GM18526 (cell line): ENCODE results near the gene RAB35.

Experiments used
- POLR2A ChIP-seq: IDR thresholded peaks from 3 replicates; pipeline ENCODE4 v1.6.1; 2011; ENCODE audit not compliant: insufficient read length; ENCODE audit errors: extremely low read depth

RAB35 gene

GRCh38 chr12:120116441-120116791 is at the start of gene RAB35:
TSS of gene RAB35 (minus strand) at chr12:120116753. CDS start at chr12:120116650, 103 bp downstream.
- no peak for TF ChIP-seq POLR2A

- no peak for TF ChIP-seq POLR2A
These were observed 47.7 kb upstream of the RAB35 start for GRCh38 chr12:120164293-120164692.

- TF ChIP-seq POLR2A, result no peak
These were observed 46.2 kb upstream of the RAB35 start for GRCh38 chr12:120162763-120163162.

GRCh38 chr12:120161852-120162251 is 45.3 kb upstream of the RAB35 start:
- no peak for TF ChIP-seq POLR2A

GRCh38 chr12:120159509-120160237 is 43.1 kb upstream of the RAB35 start:
- no peak for TF ChIP-seq POLR2A

- no peak for TF ChIP-seq POLR2A
These were observed 41.8 kb upstream of the RAB35 start for GRCh38 chr12:120158351-120158750.

- no peak for TF ChIP-seq POLR2A
These were observed 41.1 kb upstream of the RAB35 start for GRCh38 chr12:120157678-120158077.

GRCh38 chr12:120156315-120157259 is 40.0 kb upstream of the RAB35 start:
- no peak for TF ChIP-seq POLR2A

- TF ChIP-seq POLR2A, result no peak
These were observed 38.5 kb upstream of the RAB35 start for GRCh38 chr12:120155072-120155471.

GRCh38 chr12:120150919-120151525 is 34.5 kb upstream of the RAB35 start:
- no peak for TF ChIP-seq POLR2A

GRCh38 chr12:120148011-120148410 is 31.5 kb upstream of the RAB35 start:
- no peak for TF ChIP-seq POLR2A

GRCh38 chr12:120145164-120145563 is 28.6 kb upstream of the RAB35 start:
- no peak for TF ChIP-seq POLR2A

- no peak for TF ChIP-seq POLR2A
These were observed 27.7 kb upstream of the RAB35 start for GRCh38 chr12:120144215-120144614.

GRCh38 chr12:120142231-120142877 is 25.8 kb upstream of the RAB35 start:
- no peak for TF ChIP-seq POLR2A

GRCh38 chr12:120141336-120141735 is 24.8 kb upstream of the RAB35 start:
- TF ChIP-seq POLR2A, result no peak

- TF ChIP-seq POLR2A, result no peak
These were observed 24.1 kb upstream of the RAB35 start for GRCh38 chr12:120140603-120141002.

GRCh38 chr12:120139958-120140357 is 23.4 kb upstream of the RAB35 start:
- no peak for TF ChIP-seq POLR2A
